H1 (cell line): Measurements from ENCODE around the gene MAFF. TPM values are rescaled to one million over a fixed set of nuclear protein-coding genes. Genes with fewer than 3 reads are reported as not detected.

Source experiments
- CTCF ChIA-PET: fragments of 300-600 bp; sonication (Branson Sonifier 250); formaldehyde crosslinking; loops from one replicate; lab custom pipeline; 2021; ENCODE audit not compliant: partially characterized antibody; lab: Charles Lee
- POLR2A ChIA-PET: fragments of 300-600 bp; sonication (Branson Sonifier 250); formaldehyde crosslinking; loops from one replicate; lab custom pipeline; 2021; ENCODE audit warnings: inconsistent platforms; ENCODE audit not compliant: partially characterized antibody; lab: Charles Lee
- DNase-seq, 2 experiments: peaks; one replicate each; pipeline versions ENCODE4 v3.0.0 to v3.0.0-alpha.2; 2010 to 2022; ENCODE audit warnings: low spot score in 2 of 2, low read depth in 1 of 2, mixed read lengths in 1 of 2
- FAIRE-seq: peaks from 2 replicates; lab custom pipeline; 2011; peaks lifted over from hg19 to GRCh38; lab: Jason Lieb, UNC
- H2AFZ ChIP-seq: 2 replicates; pipeline ENCODE4 v1.8.1; 2012; ENCODE audit warnings: low read length, inconsistent platforms
- H2AK5ac ChIP-seq: 2 replicates; pipeline ENCODE4 v1.6.1; 2013; ENCODE audit warnings: low read depth, low read length
- H2BK120ac ChIP-seq: replicated peaks from 2 replicates; pipeline ENCODE3; 2013; ENCODE audit warnings: low read depth, low read length, inconsistent platforms
- H2BK12ac ChIP-seq: 2 replicates; pipeline ENCODE4 v1.6.1; 2013; ENCODE audit warnings: low read depth, low read length
- H2BK15ac ChIP-seq: 2 replicates; pipeline ENCODE4 v1.6.1; 2013; ENCODE audit warnings: low read length
- H2BK20ac ChIP-seq: 2 replicates; pipeline ENCODE4 v1.6.1; 2013; ENCODE audit warnings: low read length
- H2BK5ac ChIP-seq: 2 replicates; pipeline ENCODE4 v1.6.1; 2013; ENCODE audit warnings: low read depth, low read length
- H3K14ac ChIP-seq: 2 replicates; pipeline ENCODE4 v1.6.1; 2013; ENCODE audit warnings: inconsistent platforms; ENCODE audit not compliant: insufficient read length
- H3K18ac ChIP-seq: 2 replicates; pipeline ENCODE4 v1.6.1; 2013; ENCODE audit warnings: low read length; ENCODE audit errors: extremely low read depth
- H3K23ac ChIP-seq: 2 replicates; pipeline ENCODE4 v1.6.1; 2013; ENCODE audit warnings: inconsistent platforms; ENCODE audit not compliant: insufficient read length
- H3K23me2 ChIP-seq: 2 replicates; pipeline ENCODE4 v1.6.1; 2013; ENCODE audit warnings: low read depth, low read length
- H3K27ac ChIP-seq: 2 replicates; pipeline ENCODE4 v1.6.1; 2011; ENCODE audit warnings: low read depth, low read length, inconsistent platforms
- H3K27me3 ChIP-seq, 4 experiments: replicated peaks in 1 of 4; 1 replicate in 1 of 4; 2 replicates in 3 of 4; pipeline versions ENCODE4 v1.6.1 to v1.8.1; 2011 to 2013; ENCODE audit warnings: low read length in 3 of 4, mild to moderate bottlenecking in 3 of 4, inconsistent platforms in 2 of 4, mixed read lengths in 2 of 4, moderate library complexity in 1 of 4; ENCODE audit not compliant: control insufficient read depth in 3 of 4, insufficient read depth in 3 of 4; ENCODE audit errors: extremely low read depth in 1 of 4
- H3K36me3 ChIP-seq, 4 experiments: 2 replicates each; pipeline versions ENCODE4 v1.6.1 to v1.8.1; 2011 to 2013; ENCODE audit warnings: mild to moderate bottlenecking in 4 of 4, low read length in 3 of 4, moderate library complexity in 2 of 4, control low read depth in 1 of 4, inconsistent platforms in 1 of 4; ENCODE audit not compliant: insufficient read depth in 4 of 4, control insufficient read depth in 2 of 4
- H3K4ac ChIP-seq: replicated peaks from 2 replicates; pipeline ENCODE3; 2013; ENCODE audit warnings: low read length, low read depth, mixed read lengths, inconsistent platforms; ENCODE audit not compliant: insufficient read length
- H3K4me1 ChIP-seq, 4 experiments: replicated peaks in 1 of 4; 1 replicate in 1 of 4; 2 replicates in 3 of 4; pipeline versions ENCODE4 v1.6.1 to v1.8.1; 2011 to 2013; ENCODE audit warnings: low read length in 3 of 4, inconsistent platforms in 2 of 4, mixed read lengths in 1 of 4; ENCODE audit not compliant: insufficient read depth in 4 of 4, control insufficient read depth in 3 of 4
- H3K4me2 ChIP-seq, 2 experiments: 2 replicates each; pipeline versions ENCODE4 v1.6.1 to v1.8.1; 2011 to 2013; ENCODE audit warnings: low read depth in 2 of 2, low read length in 2 of 2, control low read depth in 1 of 2, inconsistent platforms in 1 of 2, mild to moderate bottlenecking in 1 of 2; ENCODE audit not compliant: insufficient read depth in 1 of 2
- H3K4me3 ChIP-seq, 4 experiments: fragments of 200-600, 300-600 bp in 1 of 4; sonication (generic), shearing (Covaris generic), sonication (Bioruptor Twin) in 1 of 4; 2 replicates each; pipeline versions ENCODE4 v1.5.1 to v1.8.1; 2011 to 2016; ENCODE audit warnings: low read length in 4 of 4, low read depth in 3 of 4, control low read depth in 2 of 4, inconsistent platforms in 2 of 4, mild to moderate bottlenecking in 2 of 4, mixed read lengths in 1 of 4, moderate library complexity in 1 of 4; ENCODE audit not compliant: insufficient read depth in 2 of 4; ENCODE audit errors: extremely low read depth in 1 of 4
- H3K56ac ChIP-seq: replicated peaks from 2 replicates; pipeline ENCODE3; 2013; ENCODE audit warnings: low read depth, mild to moderate bottlenecking, mixed read lengths, low read length, inconsistent platforms; ENCODE audit not compliant: insufficient read length
- H3K79me1 ChIP-seq: 2 replicates; pipeline ENCODE4 v1.6.1; 2013; ENCODE audit warnings: low read depth, low read length, control low read depth
- H3K79me2 ChIP-seq, 2 experiments: 2 replicates each; pipeline versions ENCODE4 v1.6.1 to v1.8.1; 2012 to 2013; ENCODE audit warnings: low read length in 2 of 2, mild to moderate bottlenecking in 2 of 2, inconsistent platforms in 1 of 2; ENCODE audit not compliant: insufficient read depth in 2 of 2, control insufficient read depth in 1 of 2
- H3K9ac ChIP-seq, 4 experiments: replicated peaks in 1 of 4; 1 replicate in 1 of 4; 2 replicates in 3 of 4; pipeline versions ENCODE4 v1.6.1 to v1.8.1; 2011 to 2013; ENCODE audit warnings: low read depth in 3 of 4, low read length in 3 of 4, control low read depth in 2 of 4, mild to moderate bottlenecking in 2 of 4, moderate library complexity in 2 of 4, inconsistent platforms in 1 of 4; ENCODE audit errors: extremely low read depth in 1 of 4
- H3K9me3 ChIP-seq, 2 experiments: 2 replicates each; pipeline versions ENCODE4 v1.6.1 to v1.8.1; 2012 to 2013; ENCODE audit warnings: mild to moderate bottlenecking in 2 of 2, moderate library complexity in 2 of 2, control low read depth in 1 of 2, inconsistent platforms in 1 of 2, low read depth in 1 of 2, low read length in 1 of 2, mixed read lengths in 1 of 2; ENCODE audit not compliant: insufficient read depth in 2 of 2
- H4K20me1 ChIP-seq, 2 experiments: replicated peaks in 1 of 2; 2 replicates each; pipeline versions ENCODE3 to v1.8.1; 2011 to 2013; ENCODE audit warnings: inconsistent platforms in 2 of 2, low read length in 2 of 2, mild to moderate bottlenecking in 1 of 2; ENCODE audit not compliant: insufficient read depth in 2 of 2, control insufficient read depth in 1 of 2
- H4K5ac ChIP-seq: 2 replicates; pipeline ENCODE4 v1.6.1; 2013; ENCODE audit warnings: low read length, low read depth, mixed read lengths, inconsistent platforms; ENCODE audit not compliant: insufficient read length
- H4K8ac ChIP-seq: 2 replicates; pipeline ENCODE4 v1.8.0; 2013; ENCODE audit warnings: mild to moderate bottlenecking, moderate library complexity, low read length, inconsistent platforms; ENCODE audit not compliant: insufficient read depth; ENCODE audit errors: extremely low read depth
- H4K91ac ChIP-seq: replicated peaks from 2 replicates; pipeline ENCODE3; 2013; ENCODE audit warnings: low read length, mixed read lengths, inconsistent platforms; ENCODE audit not compliant: insufficient read length
- CHD1 ChIP-seq: IDR thresholded peaks from 2 replicates; pipeline ENCODE4 v1.6.1; 2012; ENCODE audit warnings: low read depth, low read length, improper control_type of control experiment
- JUND ChIP-seq: IDR thresholded peaks from 2 replicates; pipeline ENCODE4 v1.6.1; 2011; ENCODE audit warnings: mild to moderate bottlenecking, improper control_type of control experiment, low read length
- RXRA ChIP-seq: IDR thresholded peaks from 2 replicates; pipeline ENCODE4 v1.6.1; 2011; ENCODE audit warnings: low read depth, mild to moderate bottlenecking, low read length, moderate library complexity; ENCODE audit not compliant: insufficient read depth
- ZNF274 ChIP-seq: IDR thresholded peaks from 2 replicates; pipeline ENCODE4 v1.7.0; 2012; ENCODE audit warnings: low read length, borderline replicate concordance; ENCODE audit errors: extremely low read depth
- WGBS, 2 experiments: shearing (Covaris generic) in 1 of 2; methylation state at CpG; one replicate each; pipeline versions ENCODE4 v1.1.6 to v1.1.7; 2013 to 2015; ENCODE audit warnings: low lambda C conversion rate in 2 of 2, mixed read lengths in 2 of 2, inconsistent platforms in 1 of 2, low coverage in 1 of 2, missing lambda C conversion rate in 1 of 2; ENCODE audit not compliant: insufficient replicate concordance in 2 of 2, insufficient coverage in 1 of 2, insufficient read length in 1 of 2; ENCODE audit errors: extremely low coverage in 1 of 2, missing lambda C conversion rate in 1 of 2; 5-methylcytosine and 5-hydroxymethylcytosine counted together
- polyA plus RNA-seq, 7 experiments: library from polyadenylated mRNA; depleted of rRNA in 3 of 7; stranded (reverse) in 5 of 7; unstranded in 2 of 7; fragments of >200 nt in 5 of 7; fragments of 200-250 nt in 2 of 7; gene quantifications; 1 replicate in 5 of 7; 2 replicates in 1 of 7; 4 replicates in 1 of 7; pipeline versions ENCODE4 v1.2.1 to v1.2.3, GENCODE V29; 2011 to 2013; ENCODE audit warnings: missing spikeins in 2 of 7, mixed read lengths in 2 of 7
- total RNA-seq: library from RNA; stranded (reverse); fragmentation: NEBNext Ultra II Directional; extraction: Animal tissue kit (Norgen Biotek cat#: 25700); gene quantifications from 2 replicates; pipeline ENCODE4 v1.2.1, GENCODE V29; 2021
- TF ChIP-seq, protein P1 (sequence below): IDR thresholded peaks from 2 replicates; pipeline ENCODE4 v1.6.1; 2011; ENCODE audit warnings: low read depth, mild to moderate bottlenecking, low read length; ENCODE audit not compliant: insufficient read depth
- TF ChIP-seq, protein P2 (sequence below): IDR thresholded peaks from 2 replicates; pipeline ENCODE4 v1.6.1; 2012; ENCODE audit warnings: inconsistent platforms

Gene MAFF
- total and polyA plus RNA-seq, 2 of the 8 experiments (the other 6 are each of a cell fraction or from before 2014, with no cell fraction given): 1.5 to 6.3 TPM

DNA sequence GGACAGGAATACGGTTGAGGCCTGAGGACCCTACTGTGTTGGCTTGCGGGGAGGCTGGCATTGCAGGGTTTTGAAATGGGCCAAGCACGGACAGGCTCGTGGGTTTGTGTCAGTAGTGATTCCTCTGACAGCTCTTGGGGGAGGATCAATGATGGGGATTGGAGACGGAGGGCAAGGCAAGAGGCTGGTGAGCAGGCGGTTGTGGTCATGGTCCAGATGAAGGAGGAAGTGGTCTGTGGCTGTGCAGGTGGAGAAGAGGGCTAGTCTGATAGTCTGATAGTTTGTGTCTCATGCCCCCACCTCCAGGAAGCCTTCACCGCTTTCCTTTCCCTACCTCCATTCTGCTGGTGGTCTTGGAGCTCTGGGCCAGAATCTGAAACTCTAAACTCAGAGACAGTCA, 3.0 kb downstream of the MAFF start:
- H3K23ac ChIP-seq: no peak overlapping the region
- POLR2A ChIA-PET: interaction anchor here (1.3 to 6.6 kb wide), 2 partner anchors 9 to 27 kb away, joined by 4 to 65 read pairs; no protein-coding TSS in a partner anchor
- peaks cover 17% of the 10 kb centered on the region for H3K23me2 ChIP-seq
- H3K4me3 ChIP-seq: no peak overlapping the region
- no peak for DNase-seq
- no peak overlapping the region for H4K5ac ChIP-seq
- no peak overlapping the region for H2BK12ac ChIP-seq
- no peak overlapping the region for H4K8ac ChIP-seq
- H3K9me3 ChIP-seq: no peaks in the 10 kb centered on the region
- H3K14ac ChIP-seq: no peak overlapping the region
- TF ChIP-seq, protein P1, sequence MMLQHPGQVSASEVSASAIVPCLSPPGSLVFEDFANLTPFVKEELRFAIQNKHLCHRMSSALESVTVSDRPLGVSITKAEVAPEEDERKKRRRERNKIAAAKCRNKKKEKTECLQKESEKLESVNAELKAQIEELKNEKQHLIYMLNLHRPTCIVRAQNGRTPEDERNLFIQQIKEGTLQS: no peak
- no peak for TF ChIP-seq JUND
- TF ChIP-seq RXRA: no peak
- TF ChIP-seq CHD1: no peak
- TF ChIP-seq ZNF274: no peak
- TF ChIP-seq, protein P2, sequence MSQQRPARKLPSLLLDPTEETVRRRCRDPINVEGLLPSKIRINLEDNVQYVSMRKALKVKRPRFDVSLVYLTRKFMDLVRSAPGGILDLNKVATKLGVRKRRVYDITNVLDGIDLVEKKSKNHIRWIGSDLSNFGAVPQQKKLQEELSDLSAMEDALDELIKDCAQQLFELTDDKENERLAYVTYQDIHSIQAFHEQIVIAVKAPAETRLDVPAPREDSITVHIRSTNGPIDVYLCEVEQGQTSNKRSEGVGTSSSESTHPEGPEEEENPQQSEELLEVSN: no peak
- peaks cover 7 to 11% of the 10 kb centered on the region in 2 experiments for H4K20me1 ChIP-seq
- no peak overlapping the region for H2BK15ac ChIP-seq
- no peak for FAIRE-seq
- no peak overlapping the region for H2BK20ac ChIP-seq
- H3K27me3 ChIP-seq: peaks cover 0 to 14% (median 11%) of the 10 kb centered on the region in 4 experiments; a peak in 5 of 7 replicates
- no peak overlapping the region for H3K56ac ChIP-seq
- no peak overlapping the region for H2AFZ ChIP-seq
- H2BK5ac ChIP-seq: no peak overlapping the region
- H3K79me1 ChIP-seq: no peaks in the 10 kb centered on the region
- no peak overlapping the region for H3K4ac ChIP-seq
- H3K18ac ChIP-seq: no peak overlapping the region
- CTCF ChIA-PET: interaction anchor here (0.6 to 2.8 kb wide), 9 partner anchors 11 to 341 kb away, joined by 3 to 12 read pairs (median 5); no protein-coding TSS in a partner anchor
- H3K27ac ChIP-seq: no peak overlapping the region
- no peak overlapping the region for H3K4me2 ChIP-seq
- no peaks in the 10 kb centered on the region for H3K36me3 ChIP-seq
- peaks cover 0 to 10% (median 6%) of the 10 kb centered on the region in 4 experiments; a peak in 6 of 7 replicates for H3K4me1 ChIP-seq
- no peak overlapping the region for H2AK5ac ChIP-seq
- peaks cover 2 to 21% of the 10 kb centered on the region in 2 experiments; a peak in 2 of 4 replicates for H3K79me2 ChIP-seq
- H4K91ac ChIP-seq: no peak overlapping the region
- H3K9ac ChIP-seq: no peak overlapping the region
- no peak overlapping the region for H2BK120ac ChIP-seq
- 85% methylated on average over 7 of the region's 7 CpGs; no CpG with 5 or more reads in 1 of the 2 experiments for WGBS, 2 experiments
